SK-N-SH (cell line): Measurements from ENCODE around the gene MOK. TPM values are rescaled to one million over a fixed set of nuclear protein-coding genes. Genes with fewer than 3 reads are reported as not detected.

Experiments used
- CTCF ChIA-PET: fragments of 300-600, 350-600 bp; formaldehyde crosslinking; extraction: SDS; loops from one replicate; lab custom pipeline; 2021; lab: Yijun Ruan, JAX
- POLR2A ChIA-PET: fragments of 350-600 bp; sonication (Branson Sonifier 250); formaldehyde crosslinking; extraction: SDS; loops from one replicate; lab custom pipeline; 2020; ENCODE audit warnings: antibody characterized with exemption, inconsistent platforms; lab: Yijun Ruan, JAX
- DNase-seq: peaks from one replicate; pipeline ENCODE4 v3.0.0; 2012
- H2AFZ ChIP-seq: fragments of 200-600 bp; sonication (generic); 2 replicates; pipeline ENCODE4 v1.8.1; 2016; ENCODE audit warnings: antibody characterized with exemption, mild to moderate bottlenecking, low read depth
- H3F3A ChIP-seq: fragments of 200-600 bp; sonication (generic); replicated peaks from 2 replicates; pipeline ENCODE3; 2016; ENCODE audit warnings: antibody characterized with exemption, mild to moderate bottlenecking; ENCODE audit not compliant: insufficient read depth
- H3K27ac ChIP-seq, 2 experiments: fragments of 200-500 bp in 1 of 2; fragments of 200-600 bp in 1 of 2; sonication (Bioruptor generic) in 1 of 2; sonication (generic), shearing (Covaris generic) in 1 of 2; 2 replicates each; pipeline versions ENCODE4 v1.5.1 to v1.6.1; 2014 to 2016; ENCODE audit warnings: low read depth in 2 of 2, inconsistent platforms in 1 of 2, low read length in 1 of 2, mild to moderate bottlenecking in 1 of 2, mixed read lengths in 1 of 2
- H3K27me3 ChIP-seq: fragments of 200-600 bp; sonication (generic), shearing (Covaris generic); 2 replicates; pipeline ENCODE4 v1.6.1; 2016; ENCODE audit warnings: mixed run types; ENCODE audit not compliant: insufficient read depth
- H3K36me3 ChIP-seq, 2 experiments: fragments of 200-500 bp in 1 of 2; fragments of 200-600 bp in 1 of 2; sonication (Bioruptor generic) in 1 of 2; sonication (generic) in 1 of 2; replicated peaks in 1 of 2; 2 replicates each; pipeline versions ENCODE3 to v1.5.1; 2014 to 2016; ENCODE audit warnings: low read length in 1 of 2, mild to moderate bottlenecking in 1 of 2; ENCODE audit not compliant: insufficient read depth in 2 of 2, control insufficient read depth in 1 of 2
- H3K4me1 ChIP-seq, 2 experiments: fragments of 200-500 bp in 1 of 2; fragments of 200-600 bp in 1 of 2; sonication (Bioruptor generic) in 1 of 2; sonication (generic), shearing (Covaris generic) in 1 of 2; 2 replicates each; pipeline versions ENCODE4 v1.5.1 to v1.6.1; 2014 to 2016; ENCODE audit warnings: low read depth in 1 of 2, low read length in 1 of 2, mixed run types in 1 of 2; ENCODE audit not compliant: insufficient read depth in 2 of 2, control insufficient read depth in 1 of 2
- H3K4me2 ChIP-seq: fragments of 200-600 bp; sonication (generic), shearing (Covaris generic); 2 replicates; pipeline ENCODE4 v1.6.1; 2017; ENCODE audit warnings: mixed run types
- H3K4me3 ChIP-seq, 2 experiments: fragments of 200-500 bp in 1 of 2; fragments of 200-600 bp in 1 of 2; sonication (Bioruptor generic) in 1 of 2; sonication (generic), shearing (Covaris generic) in 1 of 2; 2 replicates each; pipeline versions ENCODE4 v1.5.1 to v1.8.1; 2014 to 2016; ENCODE audit warnings: low read depth in 2 of 2, inconsistent platforms in 1 of 2, low read length in 1 of 2, mild to moderate bottlenecking in 1 of 2, mixed read lengths in 1 of 2, moderate library complexity in 1 of 2
- H3K79me2 ChIP-seq: fragments of 200-600 bp; sonication (generic); 2 replicates; pipeline ENCODE4 v1.8.1; 2017; ENCODE audit warnings: mild to moderate bottlenecking; ENCODE audit not compliant: insufficient read depth
- H3K9ac ChIP-seq: fragments of 200-600 bp; sonication (generic); 2 replicates; pipeline ENCODE4 v1.6.1; 2017; ENCODE audit warnings: mixed run types
- H3K9me2 ChIP-seq: fragments of 200-600 bp; sonication (generic); 2 replicates; pipeline ENCODE4 v1.6.1; 2017; ENCODE audit warnings: mixed run types
- H3K9me3 ChIP-seq: fragments of 200-600 bp; sonication (generic); 2 replicates; pipeline ENCODE4 v1.6.1; 2017; ENCODE audit warnings: mixed run types, mild to moderate bottlenecking, moderate library complexity
- H4K20me1 ChIP-seq: fragments of 200-600 bp; sonication (generic); 2 replicates; pipeline ENCODE4 v1.6.1; 2017; ENCODE audit warnings: mild to moderate bottlenecking, mixed run types; ENCODE audit not compliant: insufficient read depth
- CHD2 ChIP-seq: fragments of 150-350 bp; IDR thresholded peaks from 2 replicates; pipeline ENCODE4 v1.6.1; 2018; ENCODE audit warnings: low read length; ENCODE audit not compliant: partially characterized antibody
- ELF1 ChIP-seq: IDR thresholded peaks from 2 replicates; pipeline ENCODE4 v1.4.0; 2012
- EP300 ChIP-seq, 2 experiments: IDR thresholded peaks; 2 replicates each; pipeline versions ENCODE4 v1.4.0 to v1.6.1; 2012; ENCODE audit warnings: borderline replicate concordance in 1 of 2, low read depth in 1 of 2, low read length in 1 of 2
- EZH2phosphoT487 ChIP-seq: fragments of 200-600 bp; sonication (generic); IDR thresholded peaks from 2 replicates; pipeline ENCODE4 v1.6.1; 2017; ENCODE audit warnings: low read depth, mixed run types, mild to moderate bottlenecking, antibody characterized with exemption, moderate library complexity, borderline replicate concordance
- FOSL2 ChIP-seq: IDR thresholded peaks from 2 replicates; pipeline ENCODE4 v1.4.0; 2012; ENCODE audit warnings: low read depth, mild to moderate bottlenecking, moderate library complexity, borderline replicate concordance
- FOXJ3 ChIP-seq: sonication (generic); formaldehyde crosslinking; IDR thresholded peaks from 2 replicates; pipeline ENCODE4 v1.5.1; 2020; ENCODE audit warnings: mild to moderate bottlenecking, missing genetic modification reagents
- FOXM1 ChIP-seq: IDR thresholded peaks from 2 replicates; pipeline ENCODE4 v1.4.0; 2012; ENCODE audit warnings: low read depth, mild to moderate bottlenecking
- GATA2 ChIP-seq: sonication (generic); formaldehyde crosslinking; IDR thresholded peaks from 2 replicates; pipeline ENCODE4 v1.5.0; 2020; ENCODE audit warnings: mild to moderate bottlenecking, missing genetic modification reagents
- MEF2A ChIP-seq: IDR thresholded peaks from 2 replicates; pipeline ENCODE4 v1.4.0; 2012; ENCODE audit warnings: low read depth, borderline replicate concordance
- NFIC ChIP-seq: IDR thresholded peaks from 2 replicates; pipeline ENCODE4 v1.4.0; 2012; ENCODE audit warnings: borderline replicate concordance
- RFX5 ChIP-seq: IDR thresholded peaks from 2 replicates; pipeline ENCODE4 v1.6.1; 2012; ENCODE audit warnings: mild to moderate bottlenecking, improper control_type of control experiment, low read length
- TAF1 ChIP-seq: IDR thresholded peaks from 2 replicates; pipeline ENCODE4 v1.6.1; 2012; ENCODE audit warnings: low read depth, mild to moderate bottlenecking, low read length, moderate library complexity, borderline replicate concordance
- YY1 ChIP-seq: IDR thresholded peaks from 2 replicates; pipeline ENCODE4 v1.4.0; 2012; ENCODE audit warnings: low read depth, mild to moderate bottlenecking
- WGBS: methylation state at CpG from one replicate; pipeline ENCODE4 v1.1.6; 2017; ENCODE audit warnings: low lambda C conversion rate; 5-methylcytosine and 5-hydroxymethylcytosine counted together
- polyA plus RNA-seq, 3 experiments: library from polyadenylated mRNA; depleted of rRNA; stranded (reverse); fragments of >200 nt; gene quantifications; 2 replicates each; pipeline ENCODE4 v1.2.3, GENCODE V29; 2012
- TF ChIP-seq, protein P1 (sequence below): fragments of 200-600 bp; sonication (generic); IDR thresholded peaks from 2 replicates; pipeline ENCODE4 v1.6.1; 2017; ENCODE audit warnings: antibody characterized with exemption, mild to moderate bottlenecking, moderate library complexity
- TF ChIP-seq, protein P2 (sequence below): IDR thresholded peaks from 2 replicates; pipeline ENCODE4 v1.4.0; 2012; ENCODE audit warnings: low read depth, borderline replicate concordance
- TF ChIP-seq, protein P3 (sequence below): IDR thresholded peaks from 2 replicates; pipeline ENCODE4 v1.4.0; 2012; ENCODE audit warnings: low read depth
- TF ChIP-seq, protein P4 (sequence below): IDR thresholded peaks from 2 replicates; pipeline ENCODE4 v1.6.1; 2012; ENCODE audit warnings: mild to moderate bottlenecking, low read depth, low read length, moderate library complexity
- TF ChIP-seq, protein P5 (sequence below): fragments of 150-350 bp; IDR thresholded peaks from 2 replicates; pipeline ENCODE4 v1.6.1; 2017; ENCODE audit warnings: antibody characterized with exemption, low read length, low read depth, borderline replicate concordance
- TF ChIP-seq, protein P6 (sequence below): IDR thresholded peaks from 2 replicates; pipeline ENCODE4; 2012

The MOK gene
- polyA plus RNA-seq, 1 of the 3 experiments (the other 2 are of a cell fraction) = 13.3 TPM

DNA sequence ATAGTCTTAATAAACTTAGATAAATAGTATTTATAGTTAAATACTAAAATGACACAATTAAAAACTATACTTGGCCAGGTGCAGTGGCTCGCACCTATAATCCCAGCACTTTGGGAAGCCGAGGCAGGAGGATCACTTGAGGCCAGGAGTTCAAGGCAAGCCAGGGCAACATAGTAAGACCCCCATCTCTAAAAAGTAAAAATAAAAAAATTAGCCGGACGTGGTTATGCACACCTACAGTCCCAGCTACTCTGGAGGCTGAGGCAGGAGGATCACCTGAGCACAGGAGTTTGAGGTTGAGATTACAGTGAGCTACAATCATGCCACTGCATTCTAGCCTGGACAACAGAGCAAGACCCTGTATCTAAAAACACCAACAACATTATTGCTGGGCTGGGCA is 41.7 kb upstream of the MOK start:
- H3K4me2 ChIP-seq = no peak overlapping the region
- no peak overlapping the region for H3K9ac ChIP-seq
- POLR2A ChIA-PET = no interaction called here
- no peaks in the 10 kb centered on the region for H3K4me1 ChIP-seq
- H3K36me3 ChIP-seq = peaks cover 18 to 28% of the 10 kb centered on the region in 2 experiments
- CTCF ChIA-PET = no interaction called here
- H2AFZ ChIP-seq = no peak overlapping the region
- H3F3A ChIP-seq = peaks cover 3% of the 10 kb centered on the region
- H3K27me3 ChIP-seq = no peaks in the 10 kb centered on the region
- no peaks in the 10 kb centered on the region for H3K79me2 ChIP-seq
- TF ChIP-seq FOSL2 (no peak), NFIC (no peak), ELF1 (no peak), EP300 (IDR thresholded peaks at IDR 0.05; ENCODE audit: borderline replicate concordance in 1 of 2, low read depth in 1 of 2, low read length in 1 of 2) (no peak), FOXM1 (no peak), GATA2 (CRISPR knock-in tag) (no peak), MEF2A (no peak), RFX5 (no peak), FOXJ3 (CRISPR knock-in tag) (no peak), TAF1 (no peak), CHD2 (no peak), YY1 (no peak), EZH2phosphoT487 (no peak)
- TF ChIP-seq, protein P1, sequence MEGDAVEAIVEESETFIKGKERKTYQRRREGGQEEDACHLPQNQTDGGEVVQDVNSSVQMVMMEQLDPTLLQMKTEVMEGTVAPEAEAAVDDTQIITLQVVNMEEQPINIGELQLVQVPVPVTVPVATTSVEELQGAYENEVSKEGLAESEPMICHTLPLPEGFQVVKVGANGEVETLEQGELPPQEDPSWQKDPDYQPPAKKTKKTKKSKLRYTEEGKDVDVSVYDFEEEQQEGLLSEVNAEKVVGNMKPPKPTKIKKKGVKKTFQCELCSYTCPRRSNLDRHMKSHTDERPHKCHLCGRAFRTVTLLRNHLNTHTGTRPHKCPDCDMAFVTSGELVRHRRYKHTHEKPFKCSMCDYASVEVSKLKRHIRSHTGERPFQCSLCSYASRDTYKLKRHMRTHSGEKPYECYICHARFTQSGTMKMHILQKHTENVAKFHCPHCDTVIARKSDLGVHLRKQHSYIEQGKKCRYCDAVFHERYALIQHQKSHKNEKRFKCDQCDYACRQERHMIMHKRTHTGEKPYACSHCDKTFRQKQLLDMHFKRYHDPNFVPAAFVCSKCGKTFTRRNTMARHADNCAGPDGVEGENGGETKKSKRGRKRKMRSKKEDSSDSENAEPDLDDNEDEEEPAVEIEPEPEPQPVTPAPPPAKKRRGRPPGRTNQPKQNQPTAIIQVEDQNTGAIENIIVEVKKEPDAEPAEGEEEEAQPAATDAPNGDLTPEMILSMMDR = no peak
- TF ChIP-seq, protein P2, sequence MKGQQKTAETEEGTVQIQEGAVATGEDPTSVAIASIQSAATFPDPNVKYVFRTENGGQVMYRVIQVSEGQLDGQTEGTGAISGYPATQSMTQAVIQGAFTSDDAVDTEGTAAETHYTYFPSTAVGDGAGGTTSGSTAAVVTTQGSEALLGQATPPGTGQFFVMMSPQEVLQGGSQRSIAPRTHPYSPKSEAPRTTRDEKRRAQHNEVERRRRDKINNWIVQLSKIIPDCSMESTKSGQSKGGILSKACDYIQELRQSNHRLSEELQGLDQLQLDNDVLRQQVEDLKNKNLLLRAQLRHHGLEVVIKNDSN = no peak
- TF ChIP-seq, protein P3, sequence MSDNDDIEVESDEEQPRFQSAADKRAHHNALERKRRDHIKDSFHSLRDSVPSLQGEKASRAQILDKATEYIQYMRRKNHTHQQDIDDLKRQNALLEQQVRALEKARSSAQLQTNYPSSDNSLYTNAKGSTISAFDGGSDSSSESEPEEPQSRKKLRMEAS = no peak
- TF ChIP-seq, protein P4, sequence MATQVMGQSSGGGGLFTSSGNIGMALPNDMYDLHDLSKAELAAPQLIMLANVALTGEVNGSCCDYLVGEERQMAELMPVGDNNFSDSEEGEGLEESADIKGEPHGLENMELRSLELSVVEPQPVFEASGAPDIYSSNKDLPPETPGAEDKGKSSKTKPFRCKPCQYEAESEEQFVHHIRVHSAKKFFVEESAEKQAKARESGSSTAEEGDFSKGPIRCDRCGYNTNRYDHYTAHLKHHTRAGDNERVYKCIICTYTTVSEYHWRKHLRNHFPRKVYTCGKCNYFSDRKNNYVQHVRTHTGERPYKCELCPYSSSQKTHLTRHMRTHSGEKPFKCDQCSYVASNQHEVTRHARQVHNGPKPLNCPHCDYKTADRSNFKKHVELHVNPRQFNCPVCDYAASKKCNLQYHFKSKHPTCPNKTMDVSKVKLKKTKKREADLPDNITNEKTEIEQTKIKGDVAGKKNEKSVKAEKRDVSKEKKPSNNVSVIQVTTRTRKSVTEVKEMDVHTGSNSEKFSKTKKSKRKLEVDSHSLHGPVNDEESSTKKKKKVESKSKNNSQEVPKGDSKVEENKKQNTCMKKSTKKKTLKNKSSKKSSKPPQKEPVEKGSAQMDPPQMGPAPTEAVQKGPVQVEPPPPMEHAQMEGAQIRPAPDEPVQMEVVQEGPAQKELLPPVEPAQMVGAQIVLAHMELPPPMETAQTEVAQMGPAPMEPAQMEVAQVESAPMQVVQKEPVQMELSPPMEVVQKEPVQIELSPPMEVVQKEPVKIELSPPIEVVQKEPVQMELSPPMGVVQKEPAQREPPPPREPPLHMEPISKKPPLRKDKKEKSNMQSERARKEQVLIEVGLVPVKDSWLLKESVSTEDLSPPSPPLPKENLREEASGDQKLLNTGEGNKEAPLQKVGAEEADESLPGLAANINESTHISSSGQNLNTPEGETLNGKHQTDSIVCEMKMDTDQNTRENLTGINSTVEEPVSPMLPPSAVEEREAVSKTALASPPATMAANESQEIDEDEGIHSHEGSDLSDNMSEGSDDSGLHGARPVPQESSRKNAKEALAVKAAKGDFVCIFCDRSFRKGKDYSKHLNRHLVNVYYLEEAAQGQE = no peak
- TF ChIP-seq, protein P5, sequence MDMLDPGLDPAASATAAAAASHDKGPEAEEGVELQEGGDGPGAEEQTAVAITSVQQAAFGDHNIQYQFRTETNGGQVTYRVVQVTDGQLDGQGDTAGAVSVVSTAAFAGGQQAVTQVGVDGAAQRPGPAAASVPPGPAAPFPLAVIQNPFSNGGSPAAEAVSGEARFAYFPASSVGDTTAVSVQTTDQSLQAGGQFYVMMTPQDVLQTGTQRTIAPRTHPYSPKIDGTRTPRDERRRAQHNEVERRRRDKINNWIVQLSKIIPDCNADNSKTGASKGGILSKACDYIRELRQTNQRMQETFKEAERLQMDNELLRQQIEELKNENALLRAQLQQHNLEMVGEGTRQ = no peak
- TF ChIP-seq, protein P6, sequence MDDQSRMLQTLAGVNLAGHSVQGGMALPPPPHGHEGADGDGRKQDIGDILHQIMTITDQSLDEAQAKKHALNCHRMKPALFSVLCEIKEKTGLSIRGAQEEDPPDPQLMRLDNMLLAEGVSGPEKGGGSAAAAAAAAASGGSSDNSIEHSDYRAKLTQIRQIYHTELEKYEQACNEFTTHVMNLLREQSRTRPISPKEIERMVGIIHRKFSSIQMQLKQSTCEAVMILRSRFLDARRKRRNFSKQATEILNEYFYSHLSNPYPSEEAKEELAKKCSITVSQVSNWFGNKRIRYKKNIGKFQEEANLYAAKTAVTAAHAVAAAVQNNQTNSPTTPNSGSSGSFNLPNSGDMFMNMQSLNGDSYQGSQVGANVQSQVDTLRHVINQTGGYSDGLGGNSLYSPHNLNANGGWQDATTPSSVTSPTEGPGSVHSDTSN = no peak
- TF ChIP-seq, all 33 proteins: peak for 0
- Histone ChIP-seq H3K9me2 (no peaks in the 10 kb centered on the region), H3K27ac (no peak overlapping the region), H3K4me3 (no peak overlapping the region), H3K9me3 (no peaks in the 10 kb centered on the region), H4K20me1 (no peaks in the 10 kb centered on the region)
- no peak for DNase-seq
- 96% methylated on average over 4 of the region's 4 CpGs for WGBS
